GM19455 (cell line): ENCODE measurements around the gene MRPL58.
A peak's percentile ranks its signal among the peaks of the same experiment; 100 is the strongest.
"Not testable (repeated sequence)": the region's sequence is repeated elsewhere in the genome, so short reads cannot be mapped to it uniquely, and the experiment has no call there.

ENCODE experiments used
- ATAC-seq: cut with Tn5 transposase; IDR thresholded peaks from one replicate; pipeline ENCODE4 v1.9.1; 2021; ENCODE audit not compliant: unreplicated experiment

The MRPL58 gene

DNA sequence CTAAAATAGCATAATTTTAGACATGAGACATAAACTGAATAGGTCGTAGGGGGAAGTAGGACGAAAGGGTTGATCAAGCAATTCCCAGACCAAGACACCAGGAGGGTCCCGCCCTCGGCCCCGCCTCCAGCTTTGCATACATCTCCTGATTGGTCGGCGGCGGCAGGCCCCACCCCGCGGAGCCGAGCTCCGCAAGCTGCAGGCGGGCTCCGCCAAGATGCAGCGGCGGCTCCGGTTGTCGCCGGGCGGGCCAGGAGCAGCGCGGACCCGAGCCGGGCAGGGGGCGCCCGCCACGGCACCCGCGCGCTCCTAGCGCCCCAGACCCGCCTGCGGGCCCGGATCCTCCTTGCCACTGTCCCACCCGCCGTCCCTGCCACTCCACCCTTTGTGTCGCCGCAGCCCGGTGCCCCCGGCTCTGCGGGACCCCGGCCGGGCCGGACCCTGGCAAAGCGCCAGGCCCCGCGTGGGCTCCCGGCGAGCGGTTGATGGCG, 25.0 kb upstream of the MRPL58 start, which contains the start of gene CDR2L:
Gene CDR2L (plus strand): TSS at position 215 of the 491 bp plus-strand sequence. CDS start 412 bp downstream, outside the sequence.
- peak; percentile 91 for ATAC-seq

GRCh38 chr17:74987909-74988711, 24.4 kb upstream of the MRPL58 start:
- ATAC-seq = peak; percentile 24

DNA sequence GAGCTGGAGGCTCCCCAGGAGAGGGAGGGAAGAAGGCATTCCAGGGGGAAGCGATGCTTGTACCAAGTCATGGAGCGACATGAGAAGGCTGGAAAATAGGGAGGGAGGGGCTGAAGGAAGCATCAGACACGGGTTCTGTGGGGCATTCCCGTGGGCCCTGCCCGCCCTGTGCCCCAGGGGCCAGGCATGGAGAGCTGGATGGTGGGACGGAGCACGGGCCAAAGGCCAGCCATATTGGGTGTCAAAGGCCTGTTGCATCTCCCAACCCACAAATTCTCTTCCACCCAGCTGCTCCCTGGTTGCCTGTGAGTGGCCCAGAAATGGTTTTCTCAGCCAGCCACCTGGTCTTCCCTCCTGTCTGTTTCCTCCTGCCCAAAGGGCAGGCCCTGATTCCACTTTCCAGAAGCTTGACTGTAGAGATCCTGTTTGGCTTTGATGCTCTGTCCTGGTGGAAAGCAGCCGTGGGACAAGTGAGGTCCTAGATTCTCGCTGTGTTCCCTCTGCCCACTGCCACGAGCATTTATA, 21.8 kb upstream of the MRPL58 start:
- ATAC-seq = no peak

DNA sequence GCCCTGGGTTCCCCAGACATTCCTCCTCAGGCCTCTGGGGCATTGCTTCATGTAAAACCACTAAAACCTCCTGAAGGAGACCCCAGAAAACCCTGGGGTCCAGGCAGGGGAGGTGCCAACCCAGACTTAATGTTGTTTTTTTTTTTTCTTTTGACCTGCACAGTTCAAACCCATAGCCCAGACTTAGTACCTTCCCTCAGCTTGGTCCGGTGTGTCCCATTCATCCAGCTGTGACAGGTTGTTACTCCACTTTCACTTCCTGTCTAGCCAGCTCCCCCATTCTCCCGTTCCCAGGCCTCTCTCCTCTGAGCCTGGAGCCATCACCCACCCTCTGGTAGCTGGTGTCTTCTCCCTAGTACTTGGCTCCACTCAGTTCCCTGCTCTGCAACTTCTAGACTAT, 20.2 kb upstream of the MRPL58 start:
- ATAC-seq = no peak

- ATAC-seq = no peak
These were observed 18.0 kb upstream of the MRPL58 start for GRCh38 chr17:74994440-74994839.

GRCh38 chr17:74995847-74996246, 16.6 kb upstream of the MRPL58 start:
- ATAC-seq = no peak

DNA sequence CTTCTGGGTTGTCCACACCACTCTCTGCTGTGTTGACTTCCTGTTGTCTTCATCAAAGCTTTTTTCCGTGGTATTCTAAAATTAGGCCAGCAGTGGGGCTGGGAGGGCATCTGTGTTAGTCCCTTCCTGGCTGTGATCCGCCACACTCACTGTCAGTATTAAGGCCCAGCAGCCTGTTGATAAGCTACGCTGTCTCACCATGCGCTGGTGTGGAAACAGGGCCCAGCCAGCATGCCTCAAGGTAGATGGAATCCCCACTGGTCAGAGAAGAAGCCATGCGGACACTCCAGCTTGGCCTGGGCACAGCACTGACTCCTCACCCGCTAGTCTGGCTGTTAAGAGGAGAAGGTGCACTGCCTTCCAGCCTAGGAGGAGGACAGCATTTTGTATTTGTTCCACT, 13.7 kb upstream of the MRPL58 start:
- ATAC-seq = no peak

- no peak for ATAC-seq
These were observed 12.9 kb upstream of the MRPL58 start for GRCh38 chr17:74999523-74999922.

DNA sequence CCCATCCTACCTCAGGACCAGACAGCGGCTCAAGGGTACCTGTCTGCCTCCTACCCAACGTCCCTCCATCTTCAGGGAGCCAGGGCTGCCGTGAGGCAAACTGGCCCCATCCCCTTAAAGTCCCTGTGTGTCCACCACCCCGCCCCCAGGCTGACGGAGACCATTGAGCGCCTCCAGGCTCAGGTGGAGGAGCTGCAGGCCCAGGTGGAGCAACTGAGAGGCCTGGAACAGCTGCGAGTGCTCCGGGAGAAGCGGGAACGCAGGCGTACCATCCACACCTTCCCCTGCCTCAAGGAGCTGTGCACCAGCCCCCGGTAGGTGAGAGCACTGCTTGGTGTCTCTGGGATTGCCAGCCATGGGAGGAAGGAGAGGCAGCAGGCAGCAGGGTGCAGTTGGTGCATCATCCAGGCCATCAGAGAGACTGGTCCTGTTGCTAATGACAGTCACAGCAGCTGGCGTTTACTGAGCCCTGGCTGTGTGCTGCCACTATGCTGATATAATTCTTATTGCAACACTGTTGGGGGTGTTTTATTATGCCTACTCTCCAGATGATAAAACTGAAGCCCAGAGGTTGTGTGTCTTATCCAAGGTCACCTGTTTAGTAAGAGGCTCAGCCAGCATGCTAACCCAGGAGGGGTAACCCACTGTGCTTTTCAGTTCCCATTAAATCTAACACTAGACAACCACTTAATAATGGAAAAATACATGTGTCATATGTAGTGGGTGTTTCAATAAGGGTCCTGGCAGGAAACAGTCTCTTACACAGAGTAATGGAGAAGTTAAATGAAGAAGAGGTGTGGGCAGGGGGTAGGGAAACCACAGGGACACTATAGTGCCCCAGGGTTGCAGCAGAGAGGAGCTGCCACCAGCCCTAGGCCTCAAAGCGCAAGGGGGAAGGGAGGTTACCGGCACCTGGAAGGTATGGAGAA, 10.3 kb upstream of the MRPL58 start:
- ATAC-seq = no peak

DNA sequence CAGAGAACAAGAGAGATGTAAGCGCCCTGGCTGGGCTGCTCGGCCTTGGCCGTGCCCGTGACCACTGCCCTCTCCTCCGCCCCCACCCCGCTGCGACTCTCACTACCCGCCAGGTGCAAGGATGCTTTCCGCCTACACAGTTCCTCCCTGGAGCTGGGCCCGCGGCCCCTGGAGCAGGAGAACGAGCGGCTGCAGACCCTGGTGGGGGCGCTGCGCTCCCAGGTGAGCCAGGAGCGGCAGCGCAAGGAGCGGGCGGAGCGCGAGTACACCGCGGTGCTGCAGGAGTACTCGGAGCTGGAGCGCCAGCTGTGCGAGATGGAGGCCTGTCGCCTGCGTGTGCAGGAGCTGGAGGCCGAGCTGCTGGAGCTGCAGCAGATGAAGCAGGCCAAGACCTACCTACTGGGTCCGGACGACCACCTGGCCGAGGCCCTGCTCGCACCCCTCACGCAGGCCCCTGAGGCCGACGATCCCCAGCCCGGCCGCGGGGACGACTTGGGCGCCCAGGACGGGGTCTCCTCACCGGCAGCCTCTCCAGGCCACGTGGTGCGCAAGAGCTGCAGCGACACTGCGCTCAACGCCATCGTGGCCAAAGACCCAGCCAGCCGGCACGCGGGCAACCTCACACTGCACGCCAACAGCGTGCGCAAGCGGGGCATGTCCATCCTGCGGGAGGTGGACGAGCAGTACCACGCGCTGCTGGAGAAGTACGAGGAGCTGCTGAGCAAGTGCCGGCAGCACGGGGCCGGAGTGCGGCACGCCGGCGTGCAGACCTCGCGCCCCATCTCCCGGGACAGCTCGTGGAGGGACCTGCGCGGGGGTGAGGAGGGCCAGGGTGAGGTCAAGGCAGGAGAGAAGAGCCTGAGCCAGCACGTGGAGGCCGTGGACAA, 9.2 kb upstream of the MRPL58 start:
- no peak for ATAC-seq

GRCh38 chr17:75003957-75004355, 8.5 kb upstream of the MRPL58 start:
- no peak for ATAC-seq

DNA sequence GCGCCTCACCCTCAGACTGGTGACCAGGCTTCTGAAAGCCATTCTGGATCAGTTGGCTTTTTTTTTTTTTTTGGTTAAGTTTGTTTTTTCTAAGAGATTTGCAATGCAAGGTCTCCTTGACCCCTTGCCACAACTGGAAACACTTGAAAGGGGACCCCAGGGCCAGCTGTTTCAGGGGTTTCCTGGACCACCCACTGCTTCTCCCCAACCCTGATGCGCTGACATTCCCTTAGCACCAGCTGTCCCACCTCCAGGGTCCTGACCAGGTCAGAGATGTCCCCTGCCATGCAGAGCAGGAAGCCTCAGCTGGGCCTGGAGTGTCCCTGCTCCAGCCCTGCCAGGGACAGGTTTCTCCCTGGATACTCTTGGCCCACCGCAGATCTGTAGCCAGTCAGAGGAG, 8.1 kb upstream of the MRPL58 start:
- ATAC-seq = no peak

DNA sequence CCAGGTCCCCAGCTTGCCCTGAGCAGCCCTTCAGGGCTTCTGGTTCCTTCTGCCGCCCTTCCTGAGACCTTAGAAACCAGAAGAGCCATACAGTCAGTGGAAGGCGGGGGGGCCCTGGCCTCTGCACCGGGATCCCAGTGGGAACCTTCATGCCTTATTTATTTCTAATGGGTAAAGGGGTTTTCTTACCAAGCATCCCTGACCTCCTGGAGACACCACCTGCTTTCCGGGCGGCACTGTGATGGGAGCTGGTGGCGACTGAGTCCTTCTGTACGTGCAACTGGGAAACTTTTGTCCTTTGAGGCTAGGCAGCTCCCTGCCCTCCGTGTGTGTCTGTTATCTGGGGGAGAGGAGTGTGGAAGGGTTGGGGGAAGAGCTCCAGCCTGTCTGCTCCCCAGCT, 7.2 kb upstream of the MRPL58 start:
- ATAC-seq = no peak

DNA sequence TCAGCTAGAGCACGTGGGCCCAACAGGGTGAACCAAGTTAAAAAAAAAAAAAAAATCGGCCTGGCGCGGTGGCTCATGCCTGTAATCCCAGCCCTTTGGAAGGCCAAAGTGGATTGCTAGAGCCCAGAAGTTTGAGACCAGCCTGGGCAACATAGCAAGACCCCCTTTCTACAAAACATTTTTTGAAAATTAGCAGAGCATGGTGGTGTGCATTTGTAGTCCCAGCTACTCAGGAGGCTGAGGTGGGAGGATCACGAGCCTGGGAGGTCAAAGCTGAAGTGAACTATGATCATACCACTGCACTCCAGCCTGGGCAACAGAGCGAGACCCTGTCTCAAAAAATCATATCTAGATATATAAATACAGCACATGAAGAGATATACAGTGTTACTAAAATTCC, 6.4 kb upstream of the MRPL58 start:
- ATAC-seq = not testable (repeated sequence)

- no peak for ATAC-seq
These were observed 5.8 kb upstream of the MRPL58 start for GRCh38 chr17:75006653-75007052.

DNA sequence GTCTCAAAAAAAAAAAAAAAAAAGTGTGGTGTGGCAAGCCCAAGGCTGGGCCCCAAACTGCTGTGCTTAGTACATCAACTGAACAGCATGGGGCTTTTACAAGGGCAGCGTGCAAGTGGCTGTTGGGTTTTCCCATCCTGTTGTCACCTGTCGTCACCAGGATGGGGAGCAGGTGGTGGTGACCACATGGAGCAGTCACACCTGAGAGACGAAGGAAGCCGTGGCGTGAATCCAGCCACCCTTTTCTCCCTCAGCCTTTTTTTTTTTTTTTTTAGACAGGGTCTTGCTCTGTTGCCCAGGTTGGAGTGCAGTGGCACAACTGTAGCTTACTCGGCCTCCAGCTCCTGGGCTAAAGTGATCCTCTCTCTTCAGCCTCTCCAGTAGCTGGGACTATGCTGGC, 4.1 kb upstream of the MRPL58 start:
- ATAC-seq = no peak

DNA sequence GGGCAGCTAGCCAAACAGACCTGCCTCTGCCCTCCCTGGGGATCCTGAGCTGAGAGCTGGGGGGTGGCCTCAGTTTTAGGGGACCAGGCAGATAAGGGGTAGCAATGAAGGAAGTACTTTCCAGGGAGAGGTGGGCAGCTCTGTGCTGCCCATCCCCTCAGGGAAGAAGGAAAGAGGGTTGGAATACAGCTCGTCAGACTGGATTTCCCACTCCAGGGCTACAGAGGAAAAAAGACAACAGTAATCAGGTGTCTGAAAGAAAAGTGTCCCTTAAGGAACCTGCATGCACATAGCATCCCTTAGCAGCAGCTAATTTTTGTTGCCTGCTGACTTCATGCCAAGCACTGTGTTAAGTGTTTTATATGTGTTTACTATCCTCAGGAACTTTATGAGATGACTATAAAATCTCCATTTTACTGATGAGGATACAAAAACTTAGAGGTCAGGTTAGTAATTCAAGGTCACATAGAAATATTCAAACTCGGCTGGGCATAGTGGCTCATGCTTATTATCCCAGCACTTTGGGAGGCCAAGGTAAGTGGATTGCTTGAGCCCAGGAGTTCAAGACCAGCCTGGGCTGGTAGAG, 3.2 kb upstream of the MRPL58 start:
- no peak for ATAC-seq

- ATAC-seq = no peak
These were observed 1.6 kb upstream of the MRPL58 start for GRCh38 chr17:75010683-75011400.

DNA sequence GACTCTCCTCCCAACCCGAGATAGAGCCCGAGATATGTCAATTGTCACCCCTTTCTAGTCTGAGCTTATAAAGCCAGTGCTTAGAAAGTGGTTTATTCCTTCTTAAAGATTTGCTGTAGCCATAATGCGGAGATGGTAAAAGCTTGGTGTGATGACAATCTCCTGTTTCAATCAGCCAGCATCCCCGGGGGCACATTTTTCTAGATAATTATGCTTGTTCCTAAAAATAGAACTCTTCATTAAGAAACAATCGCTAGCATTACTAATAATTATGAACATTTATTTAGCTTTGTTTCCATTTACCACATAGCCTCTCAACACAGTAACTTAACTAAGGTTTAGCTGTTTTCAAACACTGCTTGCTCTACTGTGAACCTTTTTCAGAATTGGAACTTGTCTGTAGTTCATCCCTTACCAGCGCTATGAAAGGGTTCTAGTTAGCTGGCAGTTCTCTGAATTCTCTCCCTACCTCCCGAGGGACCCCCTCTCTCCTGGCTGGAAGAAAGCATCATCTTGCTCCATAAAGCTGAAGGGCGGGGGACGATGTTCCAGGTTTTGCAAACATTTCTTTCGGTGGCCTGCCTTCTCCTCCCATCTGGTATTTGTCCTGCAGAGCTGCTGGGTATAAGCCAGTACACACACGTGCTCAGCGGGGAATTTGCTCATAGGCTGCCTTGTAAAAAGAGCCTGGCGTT, 922 bp upstream of the MRPL58 start:
- no peak for ATAC-seq
